Activated effector memory CD4-positive, alpha-beta T cell treated with Interleukin-2 at 50 U/mL for 16 hours (primary cell): Measurements from ENCODE around the gene ZNF446.
"Not testable (repeated sequence)": the region's sequence is repeated elsewhere in the genome, so short reads cannot be mapped to it uniquely, and the experiment has no call there.

Source experiments
- DNase-seq: peaks from one replicate; pipeline ENCODE4 v3.0.0-alpha.2; 2020

Gene ZNF446

GRCh38 chr19:58470837-58471543 lies 5.2 kb upstream of the ZNF446 start:
- not testable (repeated sequence) for DNase-seq

GRCh38 chr19:58471736-58472135 lies 4.4 kb upstream of the ZNF446 start:
- DNase-seq = no peak

GRCh38 chr19:58473775-58474174 lies 2.4 kb upstream of the ZNF446 start:
- no peak for DNase-seq

GRCh38 chr19:58474291-58474996 lies 1.7 kb upstream of the ZNF446 start:
- no peak for DNase-seq

GRCh38 chr19:58474997-58475713 lies 997 bp upstream of the ZNF446 start:
- DNase-seq = no peak

- DNase-seq = no peak
Measured at GRCh38 chr19:58476498-58477015, 405 bp downstream of the ZNF446 start.

GRCh38 chr19:58477130-58477529 lies 978 bp downstream of the ZNF446 start:
- no peak for DNase-seq

- DNase-seq = no peak
Measured at GRCh38 chr19:58477871-58478270, 1.7 kb downstream of the ZNF446 start.

- DNase-seq = no peak
Measured at GRCh38 chr19:58479303-58479702, 3.2 kb downstream of the ZNF446 start.

- DNase-seq = no peak
Measured at GRCh38 chr19:58479736-58480480, 3.8 kb downstream of the ZNF446 start.

GRCh38 chr19:58480481-58480830 lies 4.3 kb downstream of the ZNF446 start:
- no peak for DNase-seq

- DNase-seq = no peak
Measured at GRCh38 chr19:58480831-58481230, 4.7 kb downstream of the ZNF446 start.

- no peak for DNase-seq
Measured at GRCh38 chr19:58482372-58482771, 6.2 kb downstream of the ZNF446 start.

- no peak for DNase-seq
Measured at GRCh38 chr19:58483776-58484175, 7.6 kb downstream of the ZNF446 start.

GRCh38 chr19:58484349-58484748 lies 8.2 kb downstream of the ZNF446 start:
- DNase-seq = not testable (repeated sequence)

- no peak for DNase-seq
Measured at GRCh38 chr19:58491393-58491792, 15.2 kb downstream of the ZNF446 start.

- DNase-seq = no peak
Measured at GRCh38 chr19:58492265-58492664, 16.1 kb downstream of the ZNF446 start.

GRCh38 chr19:58497634-58498170 lies 21.6 kb downstream of the ZNF446 start:
- DNase-seq = no peak

GRCh38 chr19:58498316-58499020 lies 22.3 kb downstream of the ZNF446 start:
- no peak for DNase-seq

GRCh38 chr19:58499021-58499927 lies 23.1 kb downstream of the ZNF446 start:
- DNase-seq = peak; percentile 90

- DNase-seq = no peak
Measured at GRCh38 chr19:58500242-58500641, 24.1 kb downstream of the ZNF446 start.
